Non-pigmented ciliary epithelial cell (primary cell): ENCODE measurements around the gene AVPR2.

Source experiments
- DNase-seq: peaks from one replicate; pipeline ENCODE4 v3.0.0-alpha.2; 2010; ENCODE audit warnings: low read depth

AVPR2 gene

DNA sequence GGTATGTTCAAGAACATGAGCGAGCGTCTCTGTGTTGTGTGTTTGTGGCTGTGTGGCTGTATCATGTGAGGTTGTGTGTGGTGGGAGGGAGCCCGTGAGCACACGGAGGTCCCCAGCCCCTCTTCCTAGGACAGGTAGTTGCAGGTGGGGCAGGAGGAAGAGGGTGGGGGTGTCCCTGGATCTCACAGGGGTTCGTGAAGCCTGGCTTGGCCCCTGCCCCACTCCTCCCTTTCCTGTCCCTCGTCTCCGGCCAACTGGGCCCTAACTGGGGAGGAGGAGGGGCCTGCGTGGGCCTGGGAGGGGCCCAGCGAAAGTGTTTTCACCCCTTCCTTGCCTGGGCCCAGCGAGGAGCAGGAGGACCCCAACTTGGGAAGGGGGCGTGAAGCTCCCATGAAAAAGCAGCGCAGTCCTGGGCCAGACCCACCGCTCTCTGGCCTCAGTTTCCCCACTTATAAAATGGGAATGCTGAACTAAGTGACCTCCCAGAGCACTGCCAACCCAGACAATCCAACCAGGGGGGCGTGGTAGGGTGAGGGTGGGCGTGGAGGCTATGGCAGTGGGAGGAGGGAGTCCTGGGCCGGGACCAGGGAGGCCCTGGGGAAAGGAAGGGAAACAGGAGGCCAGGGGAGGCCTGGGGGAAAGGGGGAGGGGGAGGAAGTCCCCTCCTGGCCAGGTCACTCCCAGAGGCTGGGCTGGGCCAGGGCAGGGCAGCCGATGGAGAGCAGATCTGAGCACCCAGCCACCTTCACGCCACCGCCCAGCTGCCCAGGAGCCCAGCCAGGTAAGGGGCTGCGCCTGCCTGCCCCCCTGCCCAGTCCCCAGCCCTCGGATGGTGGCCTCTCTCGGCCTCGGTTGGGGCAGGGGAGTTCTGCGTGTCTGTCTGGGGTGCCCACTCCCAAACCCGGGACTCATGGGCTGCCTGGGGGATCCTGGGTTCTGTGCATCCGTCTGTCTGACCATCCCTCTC, at the start of gene AVPR2:
Gene AVPR2 (plus strand): TSS at position 683 of the 967 bp plus-strand sequence. CDS start 473 bp downstream, outside the sequence.
- DNase-seq = no peak

DNA sequence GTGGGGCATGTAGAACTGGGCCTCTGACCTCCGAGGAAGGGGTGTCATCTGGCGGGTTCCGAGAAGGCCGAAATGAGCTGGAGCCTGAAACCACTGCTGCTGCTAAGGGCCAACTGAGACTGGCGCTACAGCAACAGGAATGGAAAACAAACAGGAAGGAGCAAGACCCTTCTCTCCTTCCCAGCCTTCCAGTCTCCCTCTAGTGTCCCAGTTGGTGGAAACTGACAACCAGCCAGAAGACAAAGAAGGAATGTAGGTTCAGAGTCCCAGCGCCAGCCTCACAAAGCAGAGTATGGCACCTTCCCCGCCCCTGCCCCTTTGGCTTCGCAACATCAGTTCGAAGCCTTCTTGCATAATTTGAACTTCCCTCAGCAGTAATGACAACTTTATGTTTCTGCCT, 49.8 kb upstream of the AVPR2 start:
- no peak for DNase-seq

DNA sequence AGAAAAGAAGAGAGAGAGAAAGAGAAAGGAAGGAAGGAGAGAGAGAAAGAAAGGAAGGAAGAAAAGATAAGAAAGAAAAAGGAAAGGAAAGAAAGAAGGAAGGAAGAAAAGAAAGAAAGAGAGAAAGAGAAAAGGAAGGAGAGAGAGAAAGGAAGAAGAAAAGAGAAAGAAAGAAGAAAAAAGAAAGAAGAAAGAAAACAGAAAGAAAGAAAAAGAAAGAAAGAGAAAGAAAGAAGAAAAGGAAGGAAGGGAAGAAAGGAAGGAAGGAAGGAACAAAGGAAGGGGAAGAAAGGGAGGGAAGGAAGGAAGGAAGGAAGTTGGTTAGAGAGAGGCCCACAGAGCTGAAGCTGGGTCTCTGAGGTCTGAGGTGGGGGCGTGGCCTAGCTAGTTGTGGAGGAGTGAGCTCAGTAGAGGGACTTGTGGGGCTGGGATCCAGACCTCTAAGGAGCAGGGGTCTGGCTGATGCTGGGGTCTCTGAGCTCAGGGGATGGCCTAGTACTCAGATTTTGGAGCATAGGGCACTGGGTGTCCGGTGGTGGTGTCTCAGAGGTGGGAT, 47.0 kb upstream of the AVPR2 start:
- no peak for DNase-seq

DNA sequence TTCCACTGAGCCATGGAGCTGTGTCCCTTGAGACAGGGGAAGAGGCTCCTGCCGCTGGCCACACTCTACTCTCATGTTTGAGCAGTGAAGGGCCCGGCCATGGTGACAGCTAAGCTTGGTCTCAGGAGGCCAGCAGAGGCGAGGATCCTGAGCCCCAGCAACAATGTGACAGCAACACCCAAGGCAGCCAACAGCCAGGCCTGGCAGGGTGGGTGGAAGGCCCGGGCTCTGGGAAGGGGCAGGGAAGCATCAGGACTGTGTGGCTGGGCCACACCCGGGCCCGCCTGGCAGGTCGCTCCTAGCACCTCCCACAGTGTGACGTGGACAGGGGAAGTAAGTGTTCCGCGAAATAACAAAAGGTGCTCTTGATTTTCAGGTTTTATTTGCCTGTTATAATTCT, 43.3 kb upstream of the AVPR2 start:
- no peak for DNase-seq

DNA sequence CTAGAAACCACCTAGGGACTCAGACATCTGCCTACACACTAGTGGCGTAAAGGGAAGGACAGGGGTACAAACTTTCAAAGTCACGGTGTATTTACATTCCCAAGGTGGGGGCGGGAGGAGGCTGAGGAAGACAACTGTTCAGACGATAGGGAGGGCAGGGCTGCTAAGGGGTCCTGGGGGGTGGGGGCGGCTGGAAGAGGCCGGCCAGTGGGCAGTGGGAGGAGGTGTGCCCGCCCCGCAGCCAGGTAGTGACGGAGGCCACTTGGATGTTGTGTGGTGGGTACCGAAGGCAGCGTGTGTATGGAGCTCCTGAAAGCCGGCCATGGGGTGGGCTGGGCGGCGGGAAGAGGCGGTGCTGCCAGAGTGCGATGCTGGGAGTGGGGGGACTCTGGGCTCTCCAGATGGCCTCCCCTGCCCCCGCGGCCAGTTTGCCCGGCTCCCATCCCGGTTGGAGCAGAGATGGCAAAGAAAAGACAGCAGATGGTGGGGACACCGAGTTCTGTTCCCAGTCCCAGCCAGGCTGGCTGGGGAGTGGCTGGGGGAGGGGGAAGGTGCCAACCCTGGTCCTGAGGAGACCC, 42.7 kb upstream of the AVPR2 start:
- DNase-seq = no peak

DNA sequence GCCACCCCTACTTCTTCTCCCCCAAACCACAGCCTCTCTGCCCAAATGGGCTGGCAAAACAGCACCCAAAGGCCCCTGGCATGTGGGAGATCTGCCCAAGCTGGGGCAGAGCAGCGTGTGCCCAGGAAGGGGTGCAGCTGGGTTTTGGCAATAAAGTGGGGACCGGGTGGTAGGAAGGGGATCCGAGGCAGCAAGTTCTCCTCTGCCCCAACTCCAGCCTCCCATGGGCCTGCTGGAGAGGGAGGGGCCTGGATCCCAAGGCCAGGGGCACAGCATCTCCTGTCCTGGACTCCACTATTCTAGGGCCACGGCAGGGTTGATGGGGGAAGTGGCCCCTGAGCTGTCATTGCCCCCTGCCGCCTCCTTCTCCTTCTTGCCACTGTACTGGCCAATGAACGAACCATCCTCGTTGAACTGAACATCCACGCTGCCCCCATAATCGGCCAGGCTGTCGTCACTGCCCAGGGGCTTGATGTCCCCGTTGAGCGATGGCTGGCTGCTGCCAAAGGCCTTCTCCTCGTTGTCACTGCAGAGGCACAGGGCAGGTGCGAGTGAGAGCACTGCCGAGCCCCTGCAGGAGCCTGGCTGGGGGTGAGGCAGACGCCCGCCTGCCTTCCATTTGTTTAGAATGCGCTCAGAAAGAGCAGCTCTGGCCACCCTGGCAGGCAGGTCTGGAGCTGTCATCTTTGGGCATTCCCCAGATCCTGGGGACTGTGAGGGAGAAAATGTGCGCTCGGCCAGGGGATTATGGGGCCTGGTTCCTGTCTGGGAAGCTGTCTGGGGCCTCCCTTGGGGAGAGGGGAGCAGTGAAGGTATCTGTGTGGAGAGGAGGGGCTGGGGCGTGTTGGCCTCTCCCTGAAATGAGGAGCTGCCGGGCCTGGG, 41.9 kb upstream of the AVPR2 start:
- no peak for DNase-seq

DNA sequence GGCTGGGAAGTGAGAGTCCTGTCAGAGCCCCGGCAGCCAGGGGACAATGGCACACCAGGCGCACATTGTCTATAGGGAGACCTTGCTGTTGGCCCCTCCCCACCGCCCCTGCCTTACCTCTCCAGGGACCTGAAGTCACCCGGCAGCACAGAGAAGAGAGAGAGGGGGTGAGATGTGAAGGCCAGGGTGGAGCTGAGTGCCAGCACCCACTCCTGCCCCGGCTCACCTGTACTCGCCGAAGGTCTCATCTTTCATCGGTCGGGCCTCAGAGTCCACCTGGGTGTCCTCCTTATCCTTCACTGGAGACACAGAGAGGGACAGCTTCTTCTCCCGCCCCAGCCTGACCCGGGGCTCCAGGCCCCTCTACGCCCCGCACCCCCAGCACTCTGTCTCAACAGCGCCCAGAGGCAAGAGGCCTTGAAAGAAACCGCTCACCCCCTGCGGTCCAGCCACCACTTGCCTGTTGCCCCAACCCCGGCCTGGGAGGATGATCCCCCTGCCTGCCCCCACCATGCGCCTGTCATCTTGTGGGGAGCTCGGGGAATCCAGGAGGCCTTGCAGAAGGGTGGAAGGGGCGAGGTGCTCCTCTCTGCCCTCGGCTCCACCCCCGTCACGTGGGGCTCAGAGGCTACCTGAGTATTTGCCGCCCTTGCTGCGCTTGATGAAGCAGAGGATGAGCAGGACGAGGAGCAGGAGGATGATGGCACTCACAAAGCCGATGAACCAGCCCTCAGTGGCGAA, 41.1 kb upstream of the AVPR2 start:
- DNase-seq = no peak

DNA sequence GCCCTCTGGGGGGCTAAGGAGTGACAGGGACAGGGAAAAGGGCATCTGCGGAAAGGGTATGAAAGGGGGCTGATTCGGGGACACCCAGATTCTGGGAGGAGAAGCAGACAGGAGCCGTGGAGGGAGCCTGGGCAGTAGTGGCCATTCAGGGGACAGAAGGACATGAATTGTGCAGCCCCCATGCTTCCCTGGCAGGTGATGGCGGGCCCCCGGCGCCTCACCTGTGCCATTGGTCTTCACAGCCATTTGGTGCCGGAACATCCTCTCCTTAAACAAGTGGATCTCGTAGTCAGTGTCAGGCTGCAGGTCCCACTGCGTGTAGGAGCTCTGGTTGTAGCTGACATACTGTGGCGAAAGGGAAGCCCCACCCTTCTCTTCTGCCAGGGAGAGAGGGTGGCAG, 40.4 kb upstream of the AVPR2 start:
- no peak for DNase-seq

DNA sequence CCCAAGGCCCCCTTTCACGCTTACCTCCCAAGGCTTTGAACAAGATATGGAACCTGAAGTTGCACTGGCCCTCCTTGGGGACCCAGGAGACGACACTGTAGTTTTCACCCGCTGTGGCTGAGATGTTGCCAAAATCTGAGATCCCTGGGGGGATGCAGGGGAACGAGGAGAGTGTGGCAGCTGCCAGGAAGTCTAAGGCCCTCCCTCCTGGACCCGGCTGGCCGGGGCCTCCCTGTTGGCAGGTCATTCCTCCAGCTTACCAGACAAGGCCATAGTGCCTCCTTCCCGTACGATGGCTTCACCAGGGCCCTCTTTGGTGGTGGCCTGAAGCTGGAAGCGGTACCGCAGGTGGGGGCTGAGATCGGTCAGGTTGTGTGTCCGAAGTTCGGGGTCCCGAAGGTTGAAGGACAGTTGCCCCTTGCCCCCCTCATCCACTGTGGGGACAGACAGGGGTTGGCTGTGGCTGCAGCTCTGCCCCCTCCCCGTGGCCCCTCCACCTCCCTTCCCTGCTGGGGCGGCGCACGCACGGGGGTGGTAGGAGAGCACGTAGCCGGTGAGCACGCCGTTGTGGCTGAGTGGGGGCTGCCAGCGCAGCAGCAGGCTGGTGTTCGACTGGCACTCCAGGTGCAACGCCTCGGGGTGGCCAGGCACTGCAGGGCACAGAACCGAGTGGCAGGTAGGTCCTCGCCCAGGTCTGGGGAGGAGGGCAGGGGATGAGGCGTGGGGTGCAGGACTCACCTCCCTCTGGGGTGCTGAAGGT, 39.7 kb upstream of the AVPR2 start:
- no peak for DNase-seq

DNA sequence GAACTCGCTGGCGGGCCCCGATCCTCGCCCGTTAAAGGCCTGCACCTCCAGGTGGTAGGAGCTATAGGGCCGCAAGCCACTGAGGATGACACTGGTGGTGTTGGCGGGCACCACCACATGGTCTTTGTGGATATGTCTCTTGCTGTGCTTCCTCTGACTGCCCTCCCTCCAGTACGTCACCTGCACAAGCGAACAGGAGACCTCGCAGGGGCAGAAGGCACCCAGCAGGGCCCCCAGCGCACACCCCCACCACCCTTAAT, 39.2 kb upstream of the AVPR2 start:
- DNase-seq = no peak

DNA sequence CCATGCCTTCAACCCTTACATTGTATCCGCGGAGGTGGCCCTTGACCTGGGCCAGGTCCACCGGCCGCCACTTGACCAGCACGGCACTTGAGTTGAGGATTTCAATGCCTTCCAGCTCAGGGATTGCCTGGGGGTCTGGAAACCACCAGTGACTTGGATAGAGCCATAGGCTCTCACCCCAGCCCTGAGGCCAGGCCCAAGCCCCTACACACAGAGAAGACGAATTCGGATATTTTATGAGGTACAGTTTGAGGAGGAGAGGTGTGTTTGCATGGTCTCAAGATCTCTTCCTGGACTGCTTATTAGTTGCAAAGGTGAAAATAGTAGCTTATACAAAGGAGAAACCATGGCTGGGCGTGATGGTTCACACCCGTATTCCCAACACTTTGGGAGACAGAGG, 38.8 kb upstream of the AVPR2 start:
- DNase-seq = no peak

DNA sequence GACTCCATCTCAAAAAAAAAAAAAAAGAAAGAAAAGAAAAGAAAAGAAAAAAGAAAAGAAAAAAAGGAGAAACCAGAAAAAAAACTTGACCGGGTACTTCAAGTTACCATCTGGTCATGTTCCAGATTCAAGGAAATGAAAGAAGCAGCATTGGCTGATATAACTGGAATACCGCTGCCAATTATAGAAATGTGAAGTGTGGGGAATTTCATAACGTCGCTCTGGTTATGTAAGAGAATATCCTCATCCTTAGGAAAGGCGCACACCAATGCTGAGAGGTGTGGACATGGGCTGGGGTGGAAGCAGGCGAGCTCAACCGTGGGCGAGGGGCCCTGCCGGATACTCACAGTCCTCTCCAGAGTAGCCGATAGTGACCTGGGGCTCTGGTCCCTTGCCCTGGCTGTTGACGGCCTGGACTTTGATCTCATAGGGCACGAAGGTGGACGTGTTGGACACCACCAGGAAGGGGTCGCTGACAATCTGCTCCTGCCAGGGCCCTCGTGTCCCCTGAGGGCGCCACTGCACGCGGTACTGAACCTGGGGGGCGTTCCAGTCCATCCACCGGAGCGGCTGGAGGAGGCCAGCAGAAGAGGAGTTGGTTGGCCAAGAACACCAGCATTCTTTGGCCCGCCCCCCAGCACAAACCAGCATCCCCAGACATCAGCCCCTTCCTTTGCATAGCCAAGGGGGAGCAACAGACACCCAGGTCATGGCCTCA, 38.0 kb upstream of the AVPR2 start:
- no peak for DNase-seq

DNA sequence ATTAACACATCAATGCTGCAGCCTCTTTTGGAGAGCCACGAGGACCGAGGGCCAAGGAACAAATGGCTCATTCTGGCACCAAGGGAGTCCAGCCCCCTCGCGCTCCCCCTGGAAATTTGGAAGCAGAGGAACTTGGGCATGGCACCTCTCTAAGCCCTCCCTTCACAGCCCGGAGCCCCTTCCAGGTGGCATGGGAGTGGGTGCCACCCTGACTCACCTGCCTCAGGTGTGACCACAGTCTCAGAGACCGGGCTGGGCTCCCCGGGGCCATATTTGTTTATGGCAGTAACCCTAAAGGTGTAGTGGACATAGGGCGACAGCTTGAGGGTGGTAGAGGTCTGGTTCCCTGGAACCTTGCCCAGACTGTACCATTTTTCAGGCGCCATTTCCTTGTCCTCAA, 37.3 kb upstream of the AVPR2 start:
- no peak for DNase-seq

DNA sequence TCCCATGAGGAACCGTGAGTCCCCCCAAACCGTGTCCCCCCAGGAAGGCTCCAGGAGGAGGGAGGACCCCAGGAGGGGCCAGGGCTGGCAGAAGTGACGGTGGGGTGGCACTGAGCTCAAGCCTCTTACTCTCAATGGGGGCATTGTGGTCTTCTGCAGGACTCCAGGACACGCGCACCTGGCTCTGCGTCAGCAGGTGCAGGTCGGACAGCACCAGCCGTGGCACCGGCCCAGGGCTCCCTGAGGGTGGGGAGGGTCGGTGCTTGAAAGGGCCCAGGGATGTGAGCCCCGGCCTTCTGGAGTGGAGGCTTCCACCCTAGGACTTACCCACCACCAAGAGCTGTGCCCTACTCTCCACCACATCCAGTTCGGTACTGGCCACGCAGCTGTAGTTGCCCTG, 36.8 kb upstream of the AVPR2 start:
- no peak for DNase-seq

DNA sequence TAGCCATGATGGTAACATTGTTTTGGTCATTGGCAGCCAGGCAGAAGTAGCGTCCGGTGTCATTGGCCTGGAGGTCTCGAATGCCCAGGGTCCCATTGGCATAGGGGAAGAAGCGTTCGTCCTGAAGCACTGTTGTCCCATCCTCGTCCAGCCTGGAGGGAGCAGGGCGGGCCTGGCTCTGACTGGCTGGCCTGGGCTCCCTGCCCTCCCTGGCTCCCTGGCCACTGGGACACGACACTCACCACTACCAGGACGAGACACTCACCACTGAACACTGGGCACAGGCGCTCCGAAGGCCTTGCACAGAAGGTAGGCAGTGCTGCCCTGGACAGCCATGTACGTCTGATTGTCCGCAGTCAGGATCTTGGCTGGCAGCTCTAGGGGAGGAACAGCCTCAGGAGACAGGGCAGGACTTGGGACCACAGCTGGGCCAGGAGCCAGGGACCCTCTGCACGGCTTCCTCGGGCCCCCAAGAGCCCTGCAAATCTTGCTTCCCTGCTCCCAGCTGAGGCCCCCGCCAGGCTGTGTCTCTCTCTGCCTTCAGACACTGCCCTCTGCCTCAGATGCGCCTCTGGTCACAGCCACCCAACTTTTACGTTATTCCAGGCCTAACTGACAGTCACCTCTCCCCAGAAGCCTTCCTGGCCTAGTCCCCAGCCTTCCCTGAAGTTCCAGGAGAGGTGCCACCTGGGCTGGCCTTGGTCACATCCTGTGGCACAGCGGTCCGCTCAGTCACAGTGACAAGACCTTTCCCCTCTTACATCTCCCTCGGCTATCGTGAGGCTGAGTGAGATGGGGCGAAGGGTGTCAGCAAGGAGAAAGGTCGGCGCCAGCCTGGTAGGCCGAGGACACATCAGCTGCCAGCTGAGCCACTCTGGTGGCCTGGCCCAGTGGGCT, 35.6 kb upstream of the AVPR2 start:
- no peak for DNase-seq

DNA sequence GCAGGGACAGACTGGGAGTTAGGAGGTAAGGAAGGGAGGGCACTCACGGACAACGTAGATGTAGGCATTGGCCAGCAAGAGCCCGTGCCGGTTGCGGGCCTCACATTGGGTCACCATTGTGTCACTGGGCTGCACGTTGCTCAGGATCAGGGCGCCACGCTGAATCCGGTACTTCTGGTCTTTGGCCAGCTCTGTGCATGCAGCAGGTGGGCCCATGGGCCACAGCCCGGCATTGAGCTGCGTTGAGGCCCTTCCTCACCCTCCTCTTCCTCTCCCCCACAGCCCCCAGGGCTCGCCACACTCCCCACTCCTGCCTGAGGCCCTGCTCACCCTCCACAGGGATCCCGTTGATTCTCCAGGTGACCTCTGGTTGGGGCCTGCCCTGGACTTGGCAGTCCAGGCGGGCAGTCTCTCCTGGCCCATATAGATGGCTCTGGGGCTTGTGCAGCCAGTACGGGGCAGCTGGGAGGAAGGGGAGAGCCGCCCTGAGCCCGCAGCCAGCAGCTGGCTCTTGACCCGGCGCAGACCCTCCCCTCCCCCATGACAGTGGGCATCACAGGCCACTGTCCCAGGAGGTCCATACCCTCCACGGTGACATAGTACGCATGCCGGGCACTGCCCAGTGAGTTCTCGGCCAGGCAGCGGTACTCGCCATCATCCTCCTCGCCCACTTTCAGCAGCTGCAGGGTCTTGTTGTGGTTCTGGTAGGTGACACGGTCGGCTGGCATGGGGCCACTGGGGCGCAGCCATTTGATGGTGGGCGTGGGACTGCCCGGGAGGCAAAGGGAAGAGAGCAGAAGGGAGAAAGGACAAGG, 34.8 kb upstream of the AVPR2 start:
- no peak for DNase-seq

DNA sequence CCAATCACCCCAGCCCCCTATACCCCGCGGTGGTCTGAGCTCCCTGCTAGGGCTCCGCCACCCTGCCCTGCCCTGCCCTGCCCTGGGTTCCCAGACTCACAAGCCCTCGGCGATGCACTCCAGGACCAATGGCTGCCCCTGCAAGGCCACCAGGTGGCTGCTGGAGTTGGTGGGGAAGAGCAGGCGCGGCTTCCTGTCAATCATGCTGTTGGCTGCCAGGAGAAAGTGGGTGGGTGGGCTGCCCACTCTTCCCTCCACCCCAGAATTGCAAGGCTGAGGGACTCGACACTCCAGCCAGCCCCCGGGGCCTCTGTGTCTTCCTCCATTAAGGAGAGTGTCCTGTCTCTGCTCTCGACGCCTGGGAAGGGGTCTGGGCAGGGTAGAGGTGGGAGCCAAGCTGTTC, 34.2 kb upstream of the AVPR2 start:
- no peak for DNase-seq

DNA sequence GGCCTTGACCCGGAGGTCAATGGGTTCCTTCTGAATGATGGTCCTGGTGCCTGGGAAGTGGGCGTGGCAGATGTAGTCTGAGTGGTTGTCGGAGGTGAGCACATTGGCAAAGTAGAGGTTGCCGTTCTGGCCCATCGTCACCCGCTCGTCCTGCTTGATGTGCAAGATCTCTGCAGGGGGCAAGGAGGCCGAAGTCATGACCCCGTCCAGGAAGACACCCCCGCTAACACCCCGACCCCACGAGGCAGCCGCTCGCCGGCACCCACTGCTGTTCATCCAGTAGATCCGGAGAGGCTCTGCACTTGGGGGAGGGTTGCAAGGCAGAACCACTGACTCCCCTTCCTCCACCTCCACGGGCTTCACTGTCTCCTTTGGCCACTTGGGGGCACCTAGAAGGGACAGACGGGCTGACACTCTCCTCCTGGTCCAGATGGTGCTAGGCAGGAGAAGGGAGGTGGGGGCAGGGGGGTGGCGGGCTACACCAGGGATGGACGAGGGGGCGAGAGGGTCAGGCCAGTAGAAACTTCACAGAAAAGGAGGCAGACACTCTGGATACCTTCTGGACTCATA, 33.6 kb upstream of the AVPR2 start:
- no peak for DNase-seq
